GM12891 (cell line): Measurements from ENCODE around the gene FAM174C.

Experiments
- DNase-seq: peaks from one replicate; pipeline ENCODE4 v3.0.0; 2011; ENCODE audit warnings: low spot score; ENCODE audit not compliant: insufficient read length
- FAIRE-seq: peaks from 2 replicates; lab custom pipeline; 2011; peaks lifted over from hg19 to GRCh38; lab: Jason Lieb, UNC
- PAX5 ChIP-seq: IDR thresholded peaks from 2 replicates; pipeline ENCODE4 v1.6.1; 2011; ENCODE audit warnings: low read length, moderate library complexity, mild to moderate bottlenecking; ENCODE audit not compliant: insufficient read depth, severe bottlenecking
- POLR2A ChIP-seq: IDR thresholded peaks from 2 replicates; pipeline ENCODE4 v1.6.1; 2011; ENCODE audit warnings: low read depth, low read length, control low read depth
- POLR2AphosphoS5 ChIP-seq: IDR thresholded peaks from 2 replicates; pipeline ENCODE4 v1.6.1; 2011; ENCODE audit warnings: low read depth, low read length, control low read depth
- POU2F2 ChIP-seq: IDR thresholded peaks from 2 replicates; pipeline ENCODE4 v1.6.1; 2011; ENCODE audit warnings: low read depth, mild to moderate bottlenecking, control low read depth, low read length, moderate library complexity
- SPI1 ChIP-seq: IDR thresholded peaks from 2 replicates; pipeline ENCODE4 v1.6.1; 2011; ENCODE audit warnings: low read depth, low read length, control low read depth
- TAF1 ChIP-seq: IDR thresholded peaks from 2 replicates; pipeline ENCODE4 v1.6.1; 2011; ENCODE audit warnings: low read depth, low read length, control low read depth

Gene FAM174C

GRCh38 chr19:1237754-1238368 lies 37.5 kb upstream of the FAM174C start, which contains the start of gene CBARP:
TSS of gene CBARP (minus strand) at chr19:1238005. CDS start at chr19:1236100, 1,905 bp downstream.
- no peak for TF ChIP-seq PAX5
- TF ChIP-seq TAF1: no peak
- TF ChIP-seq SPI1: no peak
- no peak for TF ChIP-seq POLR2A
- TF ChIP-seq POU2F2: no peak
- TF ChIP-seq POLR2AphosphoS5: no peak
- FAIRE-seq (peak; percentile 47), DNase-seq (no peak)

GRCh38 chr19:1238369-1239303 lies 36.7 kb upstream of the FAM174C start:
- DNase-seq: no peak
- TF ChIP-seq SPI1 (no peak), POLR2AphosphoS5 (no peak), POU2F2 (no peak), TAF1 (no peak), POLR2A (no peak), PAX5 (no peak)
- FAIRE-seq: no peak

DNA sequence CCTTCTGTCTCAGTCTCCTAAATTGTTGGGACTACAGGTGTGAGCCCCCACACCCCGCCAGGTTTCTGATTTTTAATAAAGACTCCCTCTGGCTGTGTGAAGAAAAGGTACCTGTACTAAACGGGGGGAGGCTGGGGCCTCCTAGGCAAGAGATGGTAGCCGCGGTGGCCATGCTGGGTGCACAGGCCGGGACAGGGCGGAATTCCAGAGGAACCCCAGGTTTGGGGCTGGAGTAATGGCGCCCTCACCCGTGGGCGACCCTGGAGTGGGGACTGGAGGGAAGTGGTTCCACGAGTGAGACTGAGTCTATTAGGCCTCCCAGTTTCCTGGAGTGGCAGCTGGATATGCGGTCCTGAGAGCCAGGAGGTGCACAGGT lies 35.9 kb upstream of the FAM174C start:
- DNase-seq (no peak), FAIRE-seq (no peak)
- TF ChIP-seq TAF1 (no peak), POU2F2 (no peak), SPI1 (no peak), POLR2A (no peak), PAX5 (no peak), POLR2AphosphoS5 (no peak)

DNA sequence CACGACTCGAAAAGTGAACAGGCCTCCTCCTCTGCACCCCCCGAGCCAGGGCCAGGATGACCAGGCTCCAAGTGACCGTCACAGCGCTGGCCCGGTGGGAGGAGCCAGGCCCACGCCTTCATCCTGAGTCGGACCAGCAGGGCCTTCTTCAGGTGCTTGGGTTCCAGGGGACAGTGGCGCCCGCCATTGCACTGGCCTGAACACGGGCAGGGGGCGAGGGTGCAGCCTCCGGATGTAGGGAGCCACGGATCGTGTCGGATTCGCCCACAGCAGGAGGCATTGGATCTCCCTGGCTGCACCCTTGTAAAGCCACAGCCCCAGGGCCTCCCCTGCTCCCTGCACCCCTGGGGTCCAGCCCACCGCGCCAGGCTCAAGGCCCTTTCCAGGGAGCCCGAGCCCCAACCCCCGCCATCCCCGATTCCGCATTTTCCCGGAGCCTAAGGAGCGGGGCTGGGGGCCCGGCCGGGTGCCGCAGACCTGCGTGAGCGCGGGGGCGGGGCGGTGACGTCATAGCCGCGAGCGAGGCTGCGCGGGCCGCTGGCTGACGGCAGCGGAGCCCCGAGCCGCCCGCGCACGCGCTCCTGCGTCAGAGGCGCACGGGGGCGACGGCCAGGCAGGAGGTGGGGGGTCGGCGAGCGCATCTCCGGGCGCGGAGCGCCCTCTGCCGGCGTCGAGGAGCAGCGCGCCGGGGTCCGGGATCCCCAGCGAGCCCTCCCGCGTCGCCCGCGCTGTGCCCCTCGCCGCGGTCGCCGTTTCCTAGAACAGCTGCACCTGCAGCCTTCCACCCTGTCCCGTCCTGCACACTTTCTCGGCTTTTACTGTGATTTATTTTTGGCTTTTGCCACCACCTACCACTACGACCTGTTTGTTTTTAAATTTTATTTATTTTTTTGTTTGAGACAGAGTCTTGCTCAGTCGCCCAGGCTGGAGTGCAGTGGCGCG lies 35.3 kb upstream of the FAM174C start:
- TF ChIP-seq POU2F2: no peak
- TF ChIP-seq POLR2AphosphoS5: no peak
- no peak for TF ChIP-seq POLR2A
- no peak for TF ChIP-seq PAX5
- TF ChIP-seq SPI1: no peak
- TF ChIP-seq TAF1: no peak
- DNase-seq: peak; percentile 100
- FAIRE-seq: peak; percentile 95

DNA sequence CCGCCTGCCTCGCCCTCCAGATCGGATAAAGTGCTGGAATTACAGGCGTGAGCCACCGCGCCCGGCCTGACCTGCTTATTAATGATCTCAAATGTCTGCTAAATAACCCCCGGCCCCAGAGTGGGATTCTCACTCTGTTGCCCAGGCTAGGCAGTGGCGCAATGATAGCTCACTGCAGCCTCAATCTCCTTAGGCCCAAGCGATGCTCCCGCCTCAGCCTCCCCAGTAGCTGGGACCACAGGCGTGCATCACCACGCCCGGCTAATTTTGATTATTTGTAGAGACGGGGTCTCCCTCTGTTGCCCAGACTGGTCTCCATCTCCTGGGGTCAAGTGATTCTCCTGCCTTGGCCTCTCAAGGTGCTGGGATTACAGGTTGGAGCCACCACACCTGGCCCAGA lies 34.4 kb upstream of the FAM174C start:
- peak; percentile 33 for FAIRE-seq
- TF ChIP-seq POLR2A: no peak
- no peak for TF ChIP-seq PAX5
- no peak for TF ChIP-seq TAF1
- TF ChIP-seq POLR2AphosphoS5: no peak
- no peak for TF ChIP-seq POU2F2
- no peak for TF ChIP-seq SPI1
- no peak for DNase-seq

GRCh38 chr19:1241417-1242095 lies 33.8 kb upstream of the FAM174C start, which contains the start of gene ATP5F1D:
TSS of gene ATP5F1D (plus strand) at chr19:1241751. CDS start at chr19:1241851, 100 bp downstream.
- peak; percentile 100 for FAIRE-seq
- TF ChIP-seq TAF1 (peak; percentile 30; the same call in 1 of the 2 replicates), POU2F2 (no peak)
- DNase-seq: peak; percentile 98

- FAIRE-seq: peak; percentile 28
- peak; percentile 90 for DNase-seq
- TF ChIP-seq POLR2A (no peak), POU2F2 (no peak), PAX5 (no peak), SPI1 (no peak), TAF1 (no peak), POLR2AphosphoS5 (no peak)
Observed at GRCh38 chr19:1243768-1244692, 31.3 kb upstream of the FAM174C start.

GRCh38 chr19:1244693-1245451 lies 30.5 kb upstream of the FAM174C start:
- FAIRE-seq (no peak), DNase-seq (no peak)
- no peak for TF ChIP-seq POLR2A
- TF ChIP-seq PAX5: no peak
- no peak for TF ChIP-seq POU2F2
- TF ChIP-seq POLR2AphosphoS5: no peak
- TF ChIP-seq TAF1: no peak
